Muscle layer of duodenum (tissue), 2 donors: ENCODE data around the gene IRF2.

ENCODE experiments used
- H3K27ac ChIP-seq: one replicate; pipeline ENCODE4 v1.7.0; 2013; ENCODE audit warnings: mild to moderate bottlenecking, low read length
- H3K27me3 ChIP-seq: one replicate; pipeline ENCODE4 v1.7.0; 2013; ENCODE audit warnings: low read depth, mild to moderate bottlenecking, control low read depth, low read length
- H3K36me3 ChIP-seq, 2 donors: one replicate each; pipeline ENCODE4 v1.7.0; 2013; ENCODE audit warnings: low read length in 2 of 2, control low read depth in 1 of 2, mild to moderate bottlenecking in 1 of 2; ENCODE audit not compliant: insufficient read depth in 2 of 2, control insufficient read depth in 1 of 2
- H3K4me1 ChIP-seq, 2 donors: one replicate each; pipeline ENCODE4 v1.7.0; 2013; ENCODE audit warnings: low read length in 2 of 2, mild to moderate bottlenecking in 2 of 2, control low read depth in 1 of 2, moderate library complexity in 1 of 2; ENCODE audit not compliant: insufficient read depth in 2 of 2, control insufficient read depth in 1 of 2
- H3K4me3 ChIP-seq, 2 donors: one replicate each; pipeline ENCODE4 v1.7.0; 2013; ENCODE audit warnings: low read length in 2 of 2, low read depth in 1 of 2, mild to moderate bottlenecking in 1 of 2
- H3K9me3 ChIP-seq, 2 donors: one replicate each; pipeline ENCODE4 v1.7.0; 2013; ENCODE audit warnings: low read length in 2 of 2, control low read depth in 1 of 2, mild to moderate bottlenecking in 1 of 2; ENCODE audit not compliant: control insufficient read depth in 1 of 2
- donor health status: healthy.

The IRF2 gene

GRCh38 chr4:184473499-184474262 lies 669 bp downstream of the IRF2 start:
- no peaks in the 10 kb centered on the region for H3K27me3 ChIP-seq
- peak overlapping the region; percentile 92 to 95 for H3K4me3 ChIP-seq
- no peaks in the 10 kb centered on the region for H3K9me3 ChIP-seq
- H3K36me3 ChIP-seq: peaks cover 0 to 3% of the 10 kb centered on the region in 2 donors
- H3K27ac ChIP-seq: peak overlapping the region; percentile 97
- H3K4me1 ChIP-seq: peaks cover 18 to 41% of the 10 kb centered on the region in 2 donors

- Histone ChIP-seq H3K9me3 (no peaks in the 10 kb centered on the region), H3K4me1 (peaks cover 18 to 39% of the 10 kb centered on the region in 2 donors), H3K27ac (peak overlapping the region; percentile 91), H3K27me3 (no peaks in the 10 kb centered on the region), H3K4me3 (peak overlapping the region; percentile 65 to 84), H3K36me3 (peaks cover 0 to 3% of the 10 kb centered on the region in 2 donors)
Observed at GRCh38 chr4:184472614-184473498, 1.5 kb downstream of the IRF2 start.

GRCh38 chr4:184471881-184472613 lies 2.3 kb downstream of the IRF2 start:
- Histone ChIP-seq H3K4me1 (peaks cover 27 to 34% of the 10 kb centered on the region in 2 donors), H3K27ac (peak overlapping the region; percentile 91), H3K4me3 (peak overlapping the region; percentile 65 to 84), H3K27me3 (no peaks in the 10 kb centered on the region), H3K36me3 (peaks cover 0 to 3% of the 10 kb centered on the region in 2 donors), H3K9me3 (no peaks in the 10 kb centered on the region)

GRCh38 chr4:184470785-184471110 lies 3.6 kb downstream of the IRF2 start:
- H3K9me3 ChIP-seq: no peaks in the 10 kb centered on the region
- peaks cover 24 to 29% of the 10 kb centered on the region in 2 donors for H3K4me1 ChIP-seq
- no peak overlapping the region for H3K4me3 ChIP-seq
- H3K36me3 ChIP-seq: peaks cover 0 to 3% of the 10 kb centered on the region in 2 donors
- H3K27me3 ChIP-seq: no peaks in the 10 kb centered on the region
- H3K27ac ChIP-seq: no peak overlapping the region

GRCh38 chr4:184466634-184467033 lies 7.7 kb downstream of the IRF2 start:
- no peak overlapping the region for H3K27ac ChIP-seq
- peaks cover 15 to 23% of the 10 kb centered on the region in 2 donors for H3K4me1 ChIP-seq
- no peaks in the 10 kb centered on the region for H3K36me3 ChIP-seq

GRCh38 chr4:184464759-184465454 lies 9.4 kb downstream of the IRF2 start:
- Histone ChIP-seq H3K27me3 (no peaks in the 10 kb centered on the region), H3K36me3 (no peaks in the 10 kb centered on the region), H3K9me3 (no peaks in the 10 kb centered on the region), H3K4me1 (peaks cover 5 to 15% of the 10 kb centered on the region in 2 donors), H3K27ac (no peak overlapping the region), H3K4me3 (no peak overlapping the region)

More at GRCh38 chr4:184466634-184467033, 7.7 kb downstream of the IRF2 start:
- H3K4me3 ChIP-seq: no peak overlapping the region
- H3K27me3 ChIP-seq: no peaks in the 10 kb centered on the region
- no peaks in the 10 kb centered on the region for H3K9me3 ChIP-seq

GRCh38 chr4:184463856-184464255 lies 10.5 kb downstream of the IRF2 start:
- H3K4me3 ChIP-seq: no peak overlapping the region
- no peaks in the 10 kb centered on the region for H3K27me3 ChIP-seq
- no peaks in the 10 kb centered on the region for H3K36me3 ChIP-seq
- no peak overlapping the region for H3K27ac ChIP-seq
- H3K4me1 ChIP-seq: peaks cover 0 to 10% of the 10 kb centered on the region in 2 donors
- no peaks in the 10 kb centered on the region for H3K9me3 ChIP-seq

GRCh38 chr4:184463158-184463557 lies 11.2 kb downstream of the IRF2 start:
- H3K27me3 ChIP-seq: no peaks in the 10 kb centered on the region
- H3K27ac ChIP-seq: no peak overlapping the region
- H3K4me1 ChIP-seq: peaks cover 1 to 10% of the 10 kb centered on the region in 2 donors
- no peak overlapping the region for H3K4me3 ChIP-seq
- no peaks in the 10 kb centered on the region for H3K36me3 ChIP-seq
- H3K9me3 ChIP-seq: no peaks in the 10 kb centered on the region

GRCh38 chr4:184462724-184463123 lies 11.6 kb downstream of the IRF2 start:
- Histone ChIP-seq H3K36me3 (no peaks in the 10 kb centered on the region), H3K4me1 (peaks cover 5 to 9% of the 10 kb centered on the region in 2 donors), H3K9me3 (no peaks in the 10 kb centered on the region)

GRCh38 chr4:184461711-184462441 lies 12.5 kb downstream of the IRF2 start:
- no peak overlapping the region for H3K4me3 ChIP-seq
- H3K27ac ChIP-seq: no peak overlapping the region
- H3K4me1 ChIP-seq: peaks cover under 1 to 8% of the 10 kb centered on the region in 2 donors
- no peaks in the 10 kb centered on the region for H3K27me3 ChIP-seq
- no peaks in the 10 kb centered on the region for H3K9me3 ChIP-seq
- H3K36me3 ChIP-seq: no peaks in the 10 kb centered on the region

More at GRCh38 chr4:184462724-184463123, 11.6 kb downstream of the IRF2 start:
- Histone ChIP-seq H3K27me3 (no peaks in the 10 kb centered on the region), H3K4me3 (no peak overlapping the region), H3K27ac (no peak overlapping the region)
